Thyroid gland (tissue), 4 donors: ENCODE data around the gene SYTL4.

ENCODE experiments used
- POLR2A ChIP-seq, 2 donors: fragments of 450-650 bp; IDR thresholded peaks; one replicate each; pipeline ENCODE4 v1.6.1; 2017; ENCODE audit warnings: antibody characterized with exemption in 2 of 2, mild to moderate bottlenecking in 2 of 2, moderate library complexity in 1 of 2
- TF ChIP-seq, protein P1 (sequence below), 6 experiments: fragments of 200-600 bp in 3 of 6; fragments of 450-650 bp in 3 of 6; sonication (generic) in 3 of 6; IDR thresholded peaks; one replicate each; pipeline ENCODE4 v1.5.1; 2016 to 2019; ENCODE audit warnings: antibody characterized with exemption in 6 of 6, mild to moderate bottlenecking in 2 of 6, inconsistent platforms in 1 of 6, moderate library complexity in 1 of 6

DNA sequence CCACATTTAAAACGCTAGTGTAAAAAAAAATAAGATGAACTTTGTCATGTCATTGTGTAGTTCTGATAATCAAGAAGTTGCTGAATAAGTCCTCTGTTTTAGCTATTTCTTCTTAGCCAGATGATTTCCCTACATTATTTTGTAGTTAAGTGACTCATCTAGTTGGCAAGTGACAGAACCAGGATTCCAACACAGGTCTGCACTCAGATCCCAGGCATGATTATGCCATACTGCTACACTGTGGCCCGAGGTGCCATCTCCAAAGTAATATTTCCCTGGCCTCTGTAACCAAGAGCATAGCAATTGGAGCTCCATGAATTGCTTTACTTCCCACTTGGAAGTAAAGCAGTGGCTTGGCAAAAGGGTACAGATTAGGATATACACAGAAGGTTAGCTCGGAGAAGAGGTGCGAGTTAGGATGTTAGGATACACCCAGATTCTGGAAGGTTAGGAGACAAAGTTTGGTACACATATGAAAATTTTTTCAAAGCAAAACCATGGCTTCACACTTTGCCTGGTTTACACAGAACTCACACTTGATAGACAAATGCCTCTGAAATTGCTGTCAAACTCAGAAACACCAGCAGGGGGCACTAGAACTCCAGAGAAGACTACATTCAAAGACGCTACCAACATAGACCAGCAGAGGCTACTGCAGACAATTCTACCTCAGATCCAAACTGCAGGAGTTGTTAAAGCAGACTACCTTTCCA lies 46.5 kb downstream of the SYTL4 start:
- TF ChIP-seq, protein P1, sequence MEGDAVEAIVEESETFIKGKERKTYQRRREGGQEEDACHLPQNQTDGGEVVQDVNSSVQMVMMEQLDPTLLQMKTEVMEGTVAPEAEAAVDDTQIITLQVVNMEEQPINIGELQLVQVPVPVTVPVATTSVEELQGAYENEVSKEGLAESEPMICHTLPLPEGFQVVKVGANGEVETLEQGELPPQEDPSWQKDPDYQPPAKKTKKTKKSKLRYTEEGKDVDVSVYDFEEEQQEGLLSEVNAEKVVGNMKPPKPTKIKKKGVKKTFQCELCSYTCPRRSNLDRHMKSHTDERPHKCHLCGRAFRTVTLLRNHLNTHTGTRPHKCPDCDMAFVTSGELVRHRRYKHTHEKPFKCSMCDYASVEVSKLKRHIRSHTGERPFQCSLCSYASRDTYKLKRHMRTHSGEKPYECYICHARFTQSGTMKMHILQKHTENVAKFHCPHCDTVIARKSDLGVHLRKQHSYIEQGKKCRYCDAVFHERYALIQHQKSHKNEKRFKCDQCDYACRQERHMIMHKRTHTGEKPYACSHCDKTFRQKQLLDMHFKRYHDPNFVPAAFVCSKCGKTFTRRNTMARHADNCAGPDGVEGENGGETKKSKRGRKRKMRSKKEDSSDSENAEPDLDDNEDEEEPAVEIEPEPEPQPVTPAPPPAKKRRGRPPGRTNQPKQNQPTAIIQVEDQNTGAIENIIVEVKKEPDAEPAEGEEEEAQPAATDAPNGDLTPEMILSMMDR (IDR thresholded peaks at IDR 0.05), result peak; percentile 46 to 99 (median 89)
- TF ChIP-seq POLR2A (IDR thresholded peaks at IDR 0.05), result no peak
